Stimulated activated CD8-positive, alpha-beta memory T cell treated with anti-CD3 and anti-CD28 coated beads, Interleukin-2, amount 100 ng/mL, for 48 hours (primary cell): Measurements from ENCODE around the gene CUL4A.

Experiments used
- DNase-seq, 2 donors: peaks; one replicate each; pipeline ENCODE4 v3.0.0-alpha.2; 2020; ENCODE audit warnings: low read depth in 2 of 2

The CUL4A gene

GRCh38 chr13:113207890-113208420 is 1.5 kb upstream of the CUL4A start:
- no peak for DNase-seq

- DNase-seq: peak; percentile 82 to 84
Observed at GRCh38 chr13:113208421-113209335, 735 bp upstream of the CUL4A start, which contains the start of gene PCID2. Gene PCID2 (minus strand): TSS chr13:113208669. CDS start chr13:113208634, 35 bp downstream.

- peak; percentile 38 to 40 for DNase-seq
Observed at GRCh38 chr13:113209759-113210421, 477 bp downstream of the CUL4A start.

- no peak for DNase-seq
Observed at GRCh38 chr13:113210833-113211232, 1.4 kb downstream of the CUL4A start.

- DNase-seq: no peak
Observed at GRCh38 chr13:113211774-113212173, 2.4 kb downstream of the CUL4A start.

GRCh38 chr13:113216254-113217048 is 7.0 kb downstream of the CUL4A start:
- no peak for DNase-seq

- no peak for DNase-seq
Observed at GRCh38 chr13:113218586-113218985, 9.2 kb downstream of the CUL4A start.

GRCh38 chr13:113219256-113219940 is 10.0 kb downstream of the CUL4A start:
- DNase-seq: no peak

- no peak for DNase-seq
Observed at GRCh38 chr13:113220141-113220598, 10.8 kb downstream of the CUL4A start.

- no peak for DNase-seq
Observed at GRCh38 chr13:113220877-113221276, 11.5 kb downstream of the CUL4A start.

GRCh38 chr13:113223070-113223469 is 13.7 kb downstream of the CUL4A start:
- no peak for DNase-seq

GRCh38 chr13:113224486-113224885 is 15.1 kb downstream of the CUL4A start:
- DNase-seq: no peak

- DNase-seq: no peak
Observed at GRCh38 chr13:113225515-113225914, 16.1 kb downstream of the CUL4A start.

GRCh38 chr13:113226873-113227450 is 17.5 kb downstream of the CUL4A start:
- no peak for DNase-seq

- DNase-seq: no peak
Observed at GRCh38 chr13:113229161-113229560, 19.7 kb downstream of the CUL4A start.

- no peak for DNase-seq
Observed at GRCh38 chr13:113229791-113230190, 20.4 kb downstream of the CUL4A start.

- no peak for DNase-seq
Observed at GRCh38 chr13:113231306-113232207, 22.1 kb downstream of the CUL4A start.

- DNase-seq: no peak
Observed at GRCh38 chr13:113232208-113233003, 23.0 kb downstream of the CUL4A start.

GRCh38 chr13:113233101-113233500 is 23.7 kb downstream of the CUL4A start:
- DNase-seq: no peak
